Fibroblast of skin of abdomen (primary cell): Measurements from ENCODE around the gene GPR42.
"Not testable (repeated sequence)": the region's sequence is repeated elsewhere in the genome, so short reads cannot be mapped to it uniquely, and the experiment has no call there.

ENCODE experiments used
- DNase-seq: peaks from one replicate; pipeline ENCODE4 v3.0.0-alpha.2; 2013

Gene GPR42

GRCh38 chr19:35363711-35364425 is 7.0 kb upstream of the GPR42 start:
- DNase-seq: no peak

DNA sequence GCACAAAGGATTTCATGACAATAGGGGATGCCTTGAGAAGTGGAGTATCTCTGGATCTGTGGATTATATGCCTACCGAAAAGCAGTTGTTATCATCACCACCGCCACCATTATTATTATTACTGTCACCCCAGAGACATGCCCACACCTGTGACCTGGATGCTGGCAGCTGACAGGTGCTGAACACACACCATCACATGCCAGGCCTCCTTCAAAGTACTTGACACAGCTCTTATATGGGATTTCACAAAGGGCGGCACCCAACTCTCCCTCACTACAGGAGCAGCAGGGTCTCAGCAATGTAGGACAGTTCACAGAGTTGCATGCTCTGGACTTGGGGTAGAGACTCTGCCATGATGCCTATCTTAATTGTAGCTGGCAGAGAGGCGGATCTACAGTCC is 5.6 kb upstream of the GPR42 start:
- DNase-seq: no peak

GRCh38 chr19:35368378-35368777 is 2.5 kb upstream of the GPR42 start:
- no peak for DNase-seq

GRCh38 chr19:35369522-35369921 is 1.3 kb upstream of the GPR42 start:
- no peak for DNase-seq

DNA sequence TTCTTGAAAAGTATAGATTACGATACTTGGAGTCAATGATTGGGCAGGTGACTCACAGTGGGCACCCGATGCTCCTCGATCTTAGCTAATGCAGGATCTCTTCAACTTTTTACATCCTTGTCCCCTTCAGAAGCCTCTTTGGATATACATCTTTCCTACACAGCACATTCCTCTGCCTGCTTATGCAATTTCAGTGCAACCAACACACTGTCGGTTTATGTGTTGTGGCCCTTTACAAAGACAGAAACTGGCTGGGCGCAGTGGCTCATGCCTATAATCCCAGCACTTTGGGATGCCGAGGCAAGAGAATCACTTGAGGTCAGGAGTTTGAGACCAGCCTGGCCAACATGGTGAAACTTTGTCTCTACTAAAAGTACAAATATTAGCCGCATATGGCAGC is 2.6 kb downstream of the GPR42 start:
- no peak for DNase-seq

GRCh38 chr19:35374031-35374430 is 3.2 kb downstream of the GPR42 start:
- not testable (repeated sequence) for DNase-seq

DNA sequence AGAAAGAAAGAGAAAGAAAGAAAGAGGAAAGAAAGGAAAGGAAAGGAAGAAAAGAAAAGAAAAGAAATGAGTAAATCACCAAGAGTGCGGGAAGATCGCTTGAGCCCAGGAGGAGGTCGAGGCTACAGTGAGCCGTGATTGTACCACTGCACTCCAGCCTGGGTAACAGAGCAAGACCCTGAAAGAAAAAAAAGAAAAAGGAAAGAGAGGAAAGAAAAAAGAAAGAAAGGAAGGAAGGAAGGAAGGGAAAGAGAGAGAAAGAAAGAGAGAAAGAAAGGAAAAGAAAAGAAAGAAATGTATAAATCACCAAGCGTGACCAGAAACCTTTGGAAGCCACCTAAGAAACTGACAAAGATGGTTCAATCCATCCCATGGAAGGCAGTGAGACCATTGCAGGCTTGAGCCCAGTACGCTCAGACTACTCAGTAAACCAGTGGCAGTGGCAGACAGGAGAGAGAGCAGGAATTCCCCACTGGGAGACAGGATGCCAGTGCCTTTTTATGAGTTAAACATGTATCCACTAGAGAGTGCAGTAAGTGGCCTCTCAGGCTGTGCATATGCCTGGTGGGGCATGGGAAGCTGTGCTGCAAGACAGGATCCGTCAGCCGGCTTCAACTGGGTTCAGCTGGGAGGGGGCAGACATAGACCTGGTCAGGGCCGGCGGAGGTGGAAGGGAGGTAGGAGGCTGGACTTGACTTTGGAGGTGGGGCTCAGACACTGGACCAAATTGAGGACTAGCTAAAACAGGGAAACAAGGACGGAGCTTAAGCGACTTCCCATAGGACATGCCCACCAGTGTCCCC is 4.8 kb downstream of the GPR42 start:
- DNase-seq: no peak

- DNase-seq: no peak
Observed at GRCh38 chr19:35377656-35378055, 6.8 kb downstream of the GPR42 start.

DNA sequence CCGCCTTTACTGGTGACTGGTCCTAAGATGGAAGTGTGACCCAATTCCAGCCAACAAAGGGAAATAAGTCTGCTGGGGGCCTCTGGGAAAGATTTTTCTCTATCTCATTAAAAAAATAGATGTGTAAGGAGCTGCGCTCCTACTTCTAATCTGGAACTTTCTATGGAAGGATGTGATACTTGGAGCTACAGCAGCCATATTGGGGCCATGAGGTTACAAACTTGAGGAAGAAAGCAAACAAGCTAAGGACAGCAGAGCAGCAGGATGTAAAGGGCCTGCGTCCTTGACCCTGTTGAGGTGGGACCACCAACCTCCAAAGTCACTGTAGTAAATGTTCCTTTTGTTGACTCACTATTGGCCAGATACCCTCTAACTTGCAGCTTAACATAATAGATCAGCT is 7.5 kb downstream of the GPR42 start:
- DNase-seq: no peak

- DNase-seq: not testable (repeated sequence)
Observed at GRCh38 chr19:35379545-35379944, 8.7 kb downstream of the GPR42 start.

DNA sequence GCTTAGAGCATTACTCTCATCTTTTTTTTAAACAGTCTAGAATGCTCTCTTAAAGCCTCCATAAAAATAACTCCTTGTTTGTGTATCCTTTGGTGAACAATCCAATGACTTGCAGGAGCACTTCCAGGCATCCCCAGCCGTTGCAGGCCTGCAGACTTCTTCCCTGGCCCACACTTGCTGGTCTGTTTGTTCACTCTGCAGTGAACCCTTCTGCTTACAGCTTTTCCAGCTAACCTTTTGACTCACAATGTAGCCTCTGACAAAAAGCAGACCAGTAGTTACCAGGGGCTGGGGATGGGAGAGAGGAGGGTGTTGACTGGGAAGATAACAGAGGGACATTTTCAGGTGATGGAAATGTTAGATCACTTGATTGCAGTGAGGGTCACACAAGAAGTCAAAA is 9.1 kb downstream of the GPR42 start:
- DNase-seq: no peak

- DNase-seq: no peak
Observed at GRCh38 chr19:35380450-35381124, 9.7 kb downstream of the GPR42 start.

GRCh38 chr19:35381318-35381717 is 10.4 kb downstream of the GPR42 start:
- DNase-seq: no peak

- DNase-seq: no peak
Observed at GRCh38 chr19:35381926-35382325, 11.1 kb downstream of the GPR42 start.

DNA sequence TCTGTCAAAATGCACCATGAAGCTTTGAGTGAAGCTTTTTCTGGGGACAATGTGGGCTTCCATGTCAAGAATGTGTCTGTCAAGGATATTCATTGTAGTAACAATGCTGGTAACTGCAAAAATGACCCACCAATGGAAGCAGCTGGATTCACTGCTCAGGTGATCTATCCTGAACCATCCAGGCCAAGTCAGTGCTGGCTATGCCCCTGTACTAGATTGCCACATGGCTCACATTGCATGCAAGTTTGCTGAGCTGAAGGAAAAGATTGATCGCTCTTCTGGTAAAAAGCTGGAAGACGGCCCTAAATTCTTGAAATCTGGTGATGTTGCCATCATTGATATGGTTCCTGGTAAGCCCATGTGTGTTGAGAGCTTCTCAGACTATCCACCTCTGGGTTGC is 12.7 kb downstream of the GPR42 start:
- DNase-seq: no peak

GRCh38 chr19:35388277-35389054 is 17.6 kb downstream of the GPR42 start:
- no peak for DNase-seq

DNA sequence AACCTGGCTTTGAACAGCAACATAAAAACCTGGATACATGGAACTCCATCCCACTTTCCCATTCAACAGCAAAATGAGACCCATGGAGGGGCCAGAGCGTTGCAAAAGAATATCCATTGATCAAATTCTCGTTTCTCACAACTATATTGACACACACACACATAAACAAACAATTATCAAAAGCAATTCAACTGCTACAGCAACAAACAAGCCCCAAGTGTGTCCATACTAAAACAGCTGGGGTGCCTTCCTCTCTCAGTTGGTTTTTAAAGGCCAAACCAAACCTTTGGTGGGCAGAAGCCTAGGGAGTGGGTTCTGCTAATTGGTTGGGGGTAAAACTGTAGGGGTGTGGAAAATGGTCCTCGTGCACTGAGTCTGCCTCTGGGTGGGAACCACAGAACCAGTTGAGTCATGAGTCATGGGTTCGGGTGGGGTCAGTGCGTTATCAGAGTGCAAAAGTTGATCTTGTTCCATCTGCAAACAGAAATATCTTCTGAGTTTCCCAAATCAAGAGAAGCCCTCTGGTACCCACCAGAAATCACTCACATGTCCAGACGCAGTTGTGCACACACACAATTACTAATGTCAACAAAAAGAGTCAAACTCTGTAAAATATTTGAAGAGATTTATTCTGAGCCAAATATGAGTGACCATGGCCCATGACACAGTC is 18.5 kb downstream of the GPR42 start:
- no peak for DNase-seq

DNA sequence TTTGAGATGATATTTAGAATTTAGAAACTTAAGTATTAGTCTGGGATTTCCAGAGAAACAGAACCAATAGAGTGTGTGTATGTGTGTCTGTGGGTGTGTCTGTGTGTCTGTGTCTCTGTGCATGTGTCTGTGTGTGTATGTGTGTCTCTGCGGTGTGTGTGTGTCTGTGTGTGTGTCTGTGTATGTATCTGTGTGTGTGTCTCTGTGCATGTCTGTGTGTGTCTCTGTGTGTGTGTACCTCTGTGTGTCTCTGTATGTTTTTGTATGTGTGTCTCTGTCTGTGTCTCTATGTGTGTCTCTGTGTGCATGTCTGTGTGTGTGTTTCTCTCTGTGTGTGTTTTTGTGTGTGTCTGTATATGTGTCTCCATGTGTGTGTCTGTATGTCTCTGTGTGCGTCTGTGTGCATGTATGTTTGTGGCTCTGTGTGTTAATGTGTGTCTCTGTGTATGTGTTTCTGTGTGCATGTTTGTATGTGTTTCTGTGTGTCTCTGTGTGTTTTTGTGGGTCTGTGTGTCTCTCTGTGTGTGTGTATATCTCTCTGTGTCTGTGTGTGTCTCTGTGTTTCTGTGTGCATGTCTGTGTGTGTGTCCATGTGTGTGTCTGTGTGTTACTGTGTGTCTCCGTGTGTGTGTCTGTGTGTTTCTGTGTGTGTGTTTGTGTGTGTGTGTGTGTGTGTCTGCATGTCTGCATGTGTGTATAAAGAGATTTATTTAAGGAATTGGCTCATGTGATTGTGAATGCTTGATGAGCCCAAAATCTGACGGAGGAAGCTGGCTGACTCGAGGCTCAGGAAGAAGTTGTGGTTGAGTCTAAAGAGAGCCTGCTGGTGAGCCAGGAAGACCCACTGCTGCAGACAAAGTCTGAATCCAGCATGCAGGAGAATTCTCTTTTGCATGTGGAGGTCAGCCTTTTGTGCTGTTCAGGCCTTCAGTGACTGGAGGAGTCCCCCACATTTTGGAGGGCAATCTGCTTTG is 22.2 kb downstream of the GPR42 start:
- DNase-seq: no peak

GRCh38 chr19:35395382-35396199 is 24.7 kb downstream of the GPR42 start:
- DNase-seq: no peak
